Esophagus squamous epithelium (tissue), 4 donors: ENCODE results near the gene KNDC1.

Source experiments
- POLR2A ChIP-seq, 4 donors: fragments of 450-650 bp; IDR thresholded peaks; one replicate each; pipeline ENCODE4 v1.6.1; 2017; ENCODE audit warnings: antibody characterized with exemption in 4 of 4, mild to moderate bottlenecking in 4 of 4, moderate library complexity in 3 of 4
- TF ChIP-seq, protein P1 (sequence below), 6 experiments: fragments of 450-650 bp in 4 of 6; fragments of 200-600 bp in 2 of 6; sonication (generic) in 2 of 6; IDR thresholded peaks; one replicate each; pipeline ENCODE4 v1.5.1; 2016 to 2019; ENCODE audit warnings: antibody characterized with exemption in 6 of 6, mild to moderate bottlenecking in 4 of 6, moderate library complexity in 4 of 6

DNA sequence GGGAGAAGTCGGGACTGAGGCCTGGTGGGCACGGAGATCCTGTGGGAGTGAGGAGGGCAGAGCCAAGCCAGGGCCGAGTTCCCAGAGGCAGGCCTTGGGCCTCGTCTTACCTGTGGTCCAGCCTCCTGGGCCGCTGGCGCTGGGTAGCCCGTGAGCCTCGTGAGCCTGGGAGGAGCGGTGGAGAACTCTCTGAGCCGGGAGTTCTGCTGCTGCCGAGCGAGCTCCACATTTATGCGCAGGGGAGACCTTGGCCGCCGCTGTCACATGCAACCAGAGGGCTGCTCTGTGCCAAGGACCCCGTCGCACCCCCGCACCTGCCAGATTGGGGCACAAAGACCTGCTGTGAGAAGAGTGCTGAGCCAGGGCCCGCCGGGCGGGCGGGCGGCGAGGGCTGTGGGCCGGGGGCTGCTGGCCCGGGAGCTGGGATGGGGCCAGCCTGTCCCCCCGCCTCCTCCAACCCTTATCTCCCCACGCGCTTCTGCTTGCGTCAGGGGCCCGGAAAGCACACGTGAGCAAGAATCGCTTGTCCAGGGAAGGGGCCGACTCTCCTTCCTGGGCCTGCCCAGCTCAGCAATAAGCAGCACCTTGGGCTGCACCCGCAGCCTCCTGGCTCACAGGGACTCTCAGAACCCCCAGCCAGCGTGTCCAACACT lies 87.8 kb downstream of the KNDC1 start:
- TF ChIP-seq, protein P1, sequence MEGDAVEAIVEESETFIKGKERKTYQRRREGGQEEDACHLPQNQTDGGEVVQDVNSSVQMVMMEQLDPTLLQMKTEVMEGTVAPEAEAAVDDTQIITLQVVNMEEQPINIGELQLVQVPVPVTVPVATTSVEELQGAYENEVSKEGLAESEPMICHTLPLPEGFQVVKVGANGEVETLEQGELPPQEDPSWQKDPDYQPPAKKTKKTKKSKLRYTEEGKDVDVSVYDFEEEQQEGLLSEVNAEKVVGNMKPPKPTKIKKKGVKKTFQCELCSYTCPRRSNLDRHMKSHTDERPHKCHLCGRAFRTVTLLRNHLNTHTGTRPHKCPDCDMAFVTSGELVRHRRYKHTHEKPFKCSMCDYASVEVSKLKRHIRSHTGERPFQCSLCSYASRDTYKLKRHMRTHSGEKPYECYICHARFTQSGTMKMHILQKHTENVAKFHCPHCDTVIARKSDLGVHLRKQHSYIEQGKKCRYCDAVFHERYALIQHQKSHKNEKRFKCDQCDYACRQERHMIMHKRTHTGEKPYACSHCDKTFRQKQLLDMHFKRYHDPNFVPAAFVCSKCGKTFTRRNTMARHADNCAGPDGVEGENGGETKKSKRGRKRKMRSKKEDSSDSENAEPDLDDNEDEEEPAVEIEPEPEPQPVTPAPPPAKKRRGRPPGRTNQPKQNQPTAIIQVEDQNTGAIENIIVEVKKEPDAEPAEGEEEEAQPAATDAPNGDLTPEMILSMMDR (IDR thresholded peaks at IDR 0.05): no peak
- TF ChIP-seq POLR2A (IDR thresholded peaks at IDR 0.05): no peak
